HG03432 (cell line): ENCODE results near the gene GLB1L3.
"Not testable (repeated sequence)": the region's sequence is repeated elsewhere in the genome, so short reads cannot be mapped to it uniquely, and the experiment has no call there.

Experiments
- ATAC-seq: cut with Tn5 transposase; IDR thresholded peaks from one replicate; pipeline ENCODE4 v1.9.1; 2021; ENCODE audit warnings: mild to moderate bottlenecking, moderate library complexity; ENCODE audit not compliant: unreplicated experiment

The GLB1L3 gene

GRCh38 chr11:134273317-134273712 is 2.9 kb upstream of the GLB1L3 start:
- no peak for ATAC-seq

- ATAC-seq = no peak
These were observed 1.0 kb upstream of the GLB1L3 start for GRCh38 chr11:134275188-134275533.

GRCh38 chr11:134276396-134277182 is 410 bp downstream of the GLB1L3 start:
- no peak for ATAC-seq

DNA sequence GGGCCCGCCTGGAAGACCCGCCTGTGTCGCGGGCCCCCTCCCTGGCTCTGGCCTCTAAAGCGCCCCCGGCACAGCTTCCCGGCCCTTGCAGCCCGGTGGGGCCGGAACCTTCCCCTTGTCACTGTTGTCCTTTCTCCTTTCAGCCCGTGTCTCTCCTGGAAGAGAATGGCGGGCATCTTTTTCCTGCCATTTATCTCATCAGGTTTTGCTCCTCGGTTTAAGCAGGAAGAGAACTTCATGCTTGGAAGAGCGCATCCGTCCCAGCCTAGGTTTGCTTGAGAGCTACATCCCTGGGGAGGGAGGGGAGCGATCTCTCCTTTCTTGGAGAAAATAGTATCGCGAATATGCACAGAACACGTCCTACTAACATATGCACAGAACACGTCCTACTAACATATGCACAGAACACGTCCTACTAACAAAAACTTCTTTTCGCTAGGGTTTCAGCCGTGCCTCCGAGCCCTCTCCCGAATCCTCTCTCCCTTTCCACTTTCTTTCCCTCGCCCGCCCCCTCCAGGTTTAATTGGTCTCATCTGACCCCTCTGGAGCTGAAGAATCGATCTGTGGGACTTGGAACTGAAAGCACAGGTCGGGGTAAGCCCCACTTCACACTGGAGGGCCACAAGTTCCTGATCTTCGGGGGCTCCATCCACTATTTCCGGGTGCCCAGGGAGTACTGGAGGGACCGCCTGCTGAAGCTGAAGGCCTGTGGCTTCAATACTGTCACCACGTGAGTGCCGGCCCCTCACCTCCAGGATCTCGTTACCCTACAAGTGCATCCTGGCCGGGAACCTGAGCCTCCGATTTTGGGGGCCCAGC is 1.2 kb downstream of the GLB1L3 start:
- no peak for ATAC-seq

GRCh38 chr11:134278356-134278755 is 2.2 kb downstream of the GLB1L3 start:
- no peak for ATAC-seq

DNA sequence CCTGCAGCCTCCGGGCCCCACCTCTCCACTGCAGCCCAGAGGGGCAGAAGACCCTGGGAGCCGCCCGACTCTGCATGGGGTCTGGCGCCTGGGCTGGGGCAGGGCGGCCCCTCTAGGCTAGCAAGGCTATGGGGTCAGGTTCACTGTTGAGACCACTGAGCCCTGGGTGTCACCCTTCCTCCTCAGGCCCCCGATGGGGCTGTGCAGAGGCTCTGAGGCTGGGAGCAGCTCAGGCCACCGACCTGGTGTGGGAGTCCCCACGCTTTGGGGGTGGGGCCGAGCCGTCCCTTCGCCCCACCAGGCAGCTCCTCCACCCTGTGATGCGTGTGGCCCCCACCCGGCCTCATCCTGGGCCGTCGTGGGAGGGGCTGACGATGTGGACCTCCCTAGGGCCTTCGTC is 5.5 kb downstream of the GLB1L3 start:
- ATAC-seq = not testable (repeated sequence)

DNA sequence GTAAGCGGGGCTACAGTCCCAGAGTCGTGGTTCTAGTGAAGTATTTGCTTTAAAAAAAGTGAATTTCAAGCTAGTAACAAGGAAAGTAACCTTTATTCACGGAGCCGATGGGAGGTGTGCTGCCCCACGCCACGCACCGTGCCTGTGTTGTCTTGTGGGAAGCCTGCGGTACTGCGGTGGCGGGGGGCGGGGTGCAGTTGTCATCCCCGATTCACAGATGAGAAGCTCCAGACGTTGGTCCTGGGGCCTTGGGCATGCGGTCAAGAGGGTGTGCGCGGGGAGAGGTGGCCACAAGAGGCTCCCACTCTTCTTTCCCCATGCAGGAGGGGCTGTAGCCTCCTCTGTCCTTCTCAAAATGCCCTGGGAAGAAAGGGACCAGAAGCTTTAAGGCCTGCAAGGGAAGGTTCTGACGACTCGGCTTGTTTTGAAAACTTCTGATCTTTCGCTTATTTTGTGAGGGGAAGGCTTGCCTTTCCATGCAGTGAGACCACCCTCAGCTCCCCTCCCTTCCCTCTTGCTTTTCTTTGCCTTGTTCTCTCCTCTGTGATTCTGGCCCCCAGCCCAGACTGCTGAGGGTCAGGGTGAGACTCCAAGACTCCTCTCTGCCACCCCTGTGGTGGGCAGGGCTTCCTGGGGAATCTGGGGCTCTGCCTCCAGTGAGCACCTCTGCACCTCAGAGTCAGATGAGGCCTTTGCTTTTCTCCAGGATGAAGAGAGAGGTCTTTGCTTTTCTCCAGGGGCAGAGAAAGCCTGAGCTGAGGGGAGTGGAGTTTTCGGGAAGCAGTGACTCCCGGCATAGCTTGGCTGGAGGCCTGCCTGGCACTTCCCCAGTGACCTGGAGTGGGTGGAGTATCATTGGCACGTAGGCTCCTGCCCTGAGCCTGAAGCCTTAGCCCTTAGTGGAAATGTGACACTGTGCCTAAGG is 6.2 kb downstream of the GLB1L3 start:
- no peak for ATAC-seq

- no peak for ATAC-seq
These were observed 7.5 kb downstream of the GLB1L3 start for GRCh38 chr11:134283461-134284230.

GRCh38 chr11:134284349-134284748 is 8.2 kb downstream of the GLB1L3 start:
- not testable (repeated sequence) for ATAC-seq

DNA sequence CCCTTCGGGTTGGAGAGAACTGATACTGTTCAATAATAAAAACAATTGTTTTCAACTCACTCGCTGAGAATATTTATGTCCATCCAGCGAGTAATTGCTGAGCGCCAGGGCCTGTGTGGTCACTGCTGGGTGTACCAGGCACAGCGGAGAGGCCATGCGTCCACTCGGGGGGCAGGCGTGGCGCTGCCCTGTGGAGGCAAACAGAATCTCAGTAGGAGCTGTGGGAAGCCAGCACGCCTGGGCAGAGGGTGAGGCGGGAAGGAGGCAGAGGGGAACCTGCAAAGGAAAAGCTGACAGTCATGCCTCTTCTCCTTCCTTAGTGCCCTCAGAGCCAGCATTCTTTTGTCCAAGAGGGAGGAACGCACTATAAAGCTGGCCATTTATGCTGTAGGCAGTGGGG is 11.4 kb downstream of the GLB1L3 start:
- no peak for ATAC-seq

DNA sequence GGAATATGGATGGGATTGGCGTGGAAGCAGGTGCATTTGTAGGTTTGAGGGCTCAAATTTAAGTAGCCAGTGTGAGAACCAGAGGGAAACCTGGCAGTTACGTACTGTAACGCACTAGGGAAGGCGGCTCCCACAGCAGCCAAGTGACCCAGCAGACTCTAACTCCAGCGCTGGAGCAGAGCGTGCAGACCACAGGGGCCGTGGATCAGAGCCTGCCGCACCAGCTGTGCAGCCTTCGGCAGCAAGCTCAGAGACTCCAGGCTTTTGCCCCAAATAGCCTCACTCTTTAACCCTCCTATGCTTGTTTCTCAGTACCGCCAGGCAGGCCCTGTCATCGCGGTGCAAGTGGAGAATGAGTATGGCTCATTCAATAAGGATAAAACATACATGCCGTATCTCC is 12.3 kb downstream of the GLB1L3 start:
- no peak for ATAC-seq

DNA sequence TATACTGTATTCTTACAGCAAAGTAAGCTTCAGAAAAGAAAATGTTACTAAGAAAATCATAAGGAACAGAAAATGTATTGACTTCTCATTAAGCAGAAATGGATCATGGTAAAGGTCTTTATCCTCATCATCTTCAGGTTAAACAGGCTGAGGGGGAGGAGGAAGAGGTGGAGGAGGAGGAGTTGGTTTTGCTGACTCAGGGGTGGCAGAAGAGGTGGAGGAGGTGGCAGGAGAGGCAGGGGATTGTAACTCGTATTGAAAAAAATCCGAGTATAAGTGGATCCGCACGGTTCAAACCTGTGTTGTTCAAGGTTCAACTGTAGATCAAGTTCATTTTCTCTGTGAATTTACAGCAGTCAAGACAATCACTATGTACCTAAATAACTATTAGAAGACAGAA is 13.0 kb downstream of the GLB1L3 start:
- ATAC-seq = no peak

GRCh38 chr11:134289789-134290188 is 13.6 kb downstream of the GLB1L3 start:
- ATAC-seq = no peak

GRCh38 chr11:134290646-134291045 is 14.5 kb downstream of the GLB1L3 start:
- no peak for ATAC-seq

DNA sequence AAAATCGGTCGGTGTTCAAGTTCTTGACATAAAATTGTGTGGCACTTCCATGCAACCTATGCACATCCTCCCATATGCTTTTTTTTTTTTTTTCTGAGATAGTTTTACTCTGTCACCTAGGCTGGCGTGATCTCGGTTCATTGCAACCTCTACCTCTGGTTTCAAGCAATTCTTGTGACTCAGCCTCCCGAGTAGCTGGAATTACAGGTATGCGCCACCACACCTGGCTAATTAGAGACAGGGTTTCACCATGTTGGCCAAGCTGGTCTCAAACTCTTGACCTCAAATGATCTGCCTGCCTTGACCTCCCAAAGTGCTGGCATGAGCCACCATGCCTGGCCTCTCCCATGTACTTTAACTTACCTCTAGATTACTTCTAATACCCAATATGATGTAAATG is 15.0 kb downstream of the GLB1L3 start:
- ATAC-seq = no peak

DNA sequence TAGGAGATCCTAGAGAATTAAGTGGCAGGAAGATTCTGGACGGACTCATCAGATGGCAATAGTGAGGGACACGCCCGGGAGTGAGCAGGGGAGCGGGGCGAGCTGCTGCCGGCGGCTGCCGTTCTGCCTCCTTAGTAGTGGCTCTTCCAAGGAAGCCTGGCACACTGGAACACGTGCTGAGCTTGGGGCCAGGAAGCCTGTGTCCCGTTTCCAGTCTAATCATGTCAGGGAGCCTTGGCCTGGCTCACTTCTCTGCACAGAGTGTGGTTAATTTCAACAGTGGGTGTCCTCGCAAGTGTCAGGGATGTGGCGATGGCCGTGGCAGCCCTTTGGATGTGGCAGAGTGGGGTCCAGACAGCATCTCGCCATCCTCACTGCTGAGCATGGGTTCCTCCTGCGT is 16.5 kb downstream of the GLB1L3 start:
- no peak for ATAC-seq

GRCh38 chr11:134293119-134294113 is 17.2 kb downstream of the GLB1L3 start:
- ATAC-seq = no peak

GRCh38 chr11:134294664-134295063 is 18.5 kb downstream of the GLB1L3 start:
- no peak for ATAC-seq

GRCh38 chr11:134312223-134312622 is 36.0 kb downstream of the GLB1L3 start:
- ATAC-seq = no peak
